SU-DHL-6 (cell line): ENCODE results near the gene FOXC2.

Experiments
- CTCF ChIP-seq: fragments of 200-600 bp; sonication (generic); IDR thresholded peaks from one replicate; pipeline ENCODE4 v1.5.1; 2017; ENCODE audit warnings: antibody characterized with exemption, mild to moderate bottlenecking, low read length, moderate library complexity; ENCODE audit not compliant: insufficient read depth, poor library complexity, severe bottlenecking
- EZH2phosphoT487 ChIP-seq: fragments of 200-600 bp; sonication (generic), shearing (Covaris generic); conservative IDR thresholded peaks from 2 replicates; pipeline ENCODE4 v1.6.1; 2018; ENCODE audit warnings: mild to moderate bottlenecking, antibody characterized with exemption, low read length, moderate library complexity, mixed read lengths

- no peak for TF ChIP-seq CTCF
- no peak for TF ChIP-seq EZH2phosphoT487
Measured at GRCh38 chr16:86540894-86541293, 25.7 kb upstream of the FOXC2 start.
